ENCODE measurements around the gene LHPP. TPM values are rescaled to one million over a fixed set of nuclear protein-coding genes. Genes with fewer than 3 reads are reported as not detected.

Gene LHPP
- total and polyA plus RNA-seq, 9 donors, result 4.3 to 19.9 (median 12.6) TPM

DNA sequence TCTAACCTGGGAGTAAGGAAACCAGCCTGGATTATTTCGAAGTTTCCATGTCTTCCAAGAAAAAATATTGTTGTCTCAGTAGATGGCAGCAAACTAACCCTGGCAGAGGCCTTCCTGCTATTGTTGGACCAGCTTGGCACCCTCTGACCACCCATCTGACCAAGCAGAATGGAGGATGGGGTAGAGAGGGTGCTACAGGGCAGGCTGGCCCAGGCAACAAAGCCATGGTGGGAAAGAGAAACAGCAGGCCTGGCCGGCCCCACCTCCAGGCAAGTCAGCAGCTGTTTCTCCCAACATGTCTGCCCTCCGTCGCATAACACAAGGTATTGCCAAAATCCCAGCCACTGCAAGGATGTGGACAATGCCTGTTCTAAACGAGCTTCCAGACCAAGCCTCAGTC, 187.6 kb downstream of the LHPP start:
- no peak overlapping the region for H3K4me3 ChIP-seq
- peaks cover 53% of the 10 kb centered on the region for H3K4me1 ChIP-seq (ENCODE audit: insufficient read depth)
- no peaks in the 10 kb centered on the region for H3K27me3 ChIP-seq
- DNase-seq, result peak in 3 of 5 donors; percentile 71 to 79 (median 74)
- intact Hi-C loops (cut with DNase I), result loop anchor here in 2 of 4 donors (5.0 to 10.0 kb wide), 2 partner anchors 76 to 88 kb away; no protein-coding TSS in a partner anchor
- 12 to 18% (median 17%) methylated on average over 5 of the region's 5 CpGs for WGBS, 3 donors
- TF ChIP-seq EP300 (IDR thresholded peaks at IDR 0.05) (no peak), POLR2A (IDR thresholded peaks at IDR 0.05) (no peak)
- TF ChIP-seq, protein P1, sequence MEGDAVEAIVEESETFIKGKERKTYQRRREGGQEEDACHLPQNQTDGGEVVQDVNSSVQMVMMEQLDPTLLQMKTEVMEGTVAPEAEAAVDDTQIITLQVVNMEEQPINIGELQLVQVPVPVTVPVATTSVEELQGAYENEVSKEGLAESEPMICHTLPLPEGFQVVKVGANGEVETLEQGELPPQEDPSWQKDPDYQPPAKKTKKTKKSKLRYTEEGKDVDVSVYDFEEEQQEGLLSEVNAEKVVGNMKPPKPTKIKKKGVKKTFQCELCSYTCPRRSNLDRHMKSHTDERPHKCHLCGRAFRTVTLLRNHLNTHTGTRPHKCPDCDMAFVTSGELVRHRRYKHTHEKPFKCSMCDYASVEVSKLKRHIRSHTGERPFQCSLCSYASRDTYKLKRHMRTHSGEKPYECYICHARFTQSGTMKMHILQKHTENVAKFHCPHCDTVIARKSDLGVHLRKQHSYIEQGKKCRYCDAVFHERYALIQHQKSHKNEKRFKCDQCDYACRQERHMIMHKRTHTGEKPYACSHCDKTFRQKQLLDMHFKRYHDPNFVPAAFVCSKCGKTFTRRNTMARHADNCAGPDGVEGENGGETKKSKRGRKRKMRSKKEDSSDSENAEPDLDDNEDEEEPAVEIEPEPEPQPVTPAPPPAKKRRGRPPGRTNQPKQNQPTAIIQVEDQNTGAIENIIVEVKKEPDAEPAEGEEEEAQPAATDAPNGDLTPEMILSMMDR (IDR thresholded peaks at IDR 0.05), result no peak
- no peaks in the 10 kb centered on the region for H3K36me3 ChIP-seq
- no peaks in the 10 kb centered on the region for H3K9me3 ChIP-seq
- peak overlapping the region; percentile 22 to 86 for H3K27ac ChIP-seq

DNA sequence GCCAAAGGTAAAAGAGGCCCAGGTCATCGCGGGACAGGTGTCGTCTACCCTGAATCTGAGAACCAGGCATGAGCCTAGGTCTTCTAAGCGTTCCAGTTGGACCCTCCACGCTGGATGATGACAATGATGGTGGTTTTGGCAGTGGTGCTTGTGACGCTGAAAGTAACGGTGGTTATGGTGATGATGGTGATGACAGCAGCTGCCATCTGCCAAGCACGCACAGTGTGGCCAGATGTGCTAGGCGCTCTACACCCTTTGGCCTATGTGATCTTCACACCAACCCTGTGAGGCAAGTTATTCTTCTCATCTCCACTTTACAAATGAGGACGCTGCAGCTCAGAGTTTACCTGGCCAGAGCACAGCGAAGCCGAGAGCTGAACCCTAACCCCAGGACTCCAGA, 188.6 kb downstream of the LHPP start:
- H3K27me3 ChIP-seq, result no peaks in the 10 kb centered on the region
- 95 to 97% (median 96%) methylated on average over 12 of the region's 12 CpGs for WGBS, 3 donors
- H3K27ac ChIP-seq, result peak overlapping the region in 1 of 2 donors; percentile 86
- H3K4me1 ChIP-seq (ENCODE audit: insufficient read depth), result peaks cover 51% of the 10 kb centered on the region
- H3K9me3 ChIP-seq, result no peaks in the 10 kb centered on the region
- no peak overlapping the region for H3K4me3 ChIP-seq
- TF ChIP-seq, protein P1 (IDR thresholded peaks at IDR 0.05), result no peak
- TF ChIP-seq POLR2A (IDR thresholded peaks at IDR 0.05) (no peak), EP300 (IDR thresholded peaks at IDR 0.05) (no peak)
- H3K36me3 ChIP-seq, result no peaks in the 10 kb centered on the region
- intact Hi-C loops (cut with DNase I), result no loop called here
- no peak for DNase-seq

DNA sequence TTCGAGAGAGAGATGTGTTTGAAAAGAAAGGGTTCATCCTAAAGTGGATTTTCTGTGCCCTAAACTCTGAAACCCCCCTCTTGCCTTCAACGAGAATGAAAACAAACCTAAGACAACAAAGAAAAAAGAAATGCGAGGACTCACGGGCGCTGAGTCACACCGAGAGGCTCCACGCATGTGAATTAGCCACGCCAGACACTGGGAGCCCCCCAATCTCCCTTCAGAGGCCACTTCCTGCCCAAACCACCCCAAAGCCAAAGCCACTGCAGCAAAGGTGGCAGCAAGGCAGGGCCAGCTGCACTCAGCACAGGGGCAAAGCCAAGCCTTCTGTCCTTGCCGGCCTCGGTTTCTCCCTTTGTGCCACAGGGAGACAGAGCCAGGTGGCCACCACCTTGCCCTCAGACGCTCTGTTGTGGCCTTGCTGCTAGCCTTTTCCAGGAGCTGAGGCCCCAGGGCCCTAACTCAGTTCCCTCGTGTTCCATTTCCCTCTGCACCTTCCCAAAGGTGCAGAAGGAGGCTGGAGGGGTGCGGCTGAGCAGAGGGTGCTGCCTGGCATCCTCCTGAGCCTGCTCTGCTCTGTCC, 189.3 kb downstream of the LHPP start:
- Histone ChIP-seq H3K27me3 (no peaks in the 10 kb centered on the region), H3K27ac (peak overlapping the region in 1 of 2 donors; percentile 86), H3K4me3 (no peak overlapping the region), H3K9me3 (no peaks in the 10 kb centered on the region), H3K4me1 (ENCODE audit: insufficient read depth) (peaks cover 48% of the 10 kb centered on the region), H3K36me3 (no peaks in the 10 kb centered on the region)
- TF ChIP-seq, protein P1 (IDR thresholded peaks at IDR 0.05), result no peak
- TF ChIP-seq EP300 (IDR thresholded peaks at IDR 0.05) (no peak), POLR2A (IDR thresholded peaks at IDR 0.05) (no peak)
- DNase-seq, result no peak
- intact Hi-C loops (cut with DNase I), result no loop called here
- 69 to 83% (median 79%) methylated on average over 13 of the region's 13 CpGs for WGBS, 3 donors

DNA sequence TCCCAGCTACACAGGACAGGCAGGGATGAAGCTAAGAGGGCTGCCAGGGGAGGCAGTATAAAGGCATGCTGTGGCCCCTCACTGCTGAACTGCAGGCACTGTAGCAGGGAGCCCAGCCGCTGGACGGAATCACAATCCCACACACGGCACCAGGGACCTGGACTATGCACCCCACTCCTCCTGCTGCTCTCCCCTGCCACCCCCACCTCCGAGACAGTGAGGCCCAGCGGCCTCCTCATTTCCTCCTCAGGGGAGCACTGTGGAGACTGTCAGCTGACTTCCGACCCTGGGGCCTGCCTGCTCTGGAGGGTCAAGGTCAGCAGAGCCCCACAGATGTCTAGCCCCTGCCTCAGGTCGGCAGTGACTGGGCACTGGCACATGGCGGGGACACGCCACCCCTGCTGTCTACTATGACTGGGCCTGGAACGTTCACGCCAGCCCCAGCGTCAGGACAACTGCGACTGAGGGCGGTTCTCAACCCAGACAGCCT, 189.8 kb downstream of the LHPP start:
- Histone ChIP-seq H3K9me3 (no peaks in the 10 kb centered on the region), H3K27ac (peak overlapping the region in 1 of 2 donors; percentile 86), H3K27me3 (no peaks in the 10 kb centered on the region), H3K36me3 (no peaks in the 10 kb centered on the region), H3K4me3 (no peak overlapping the region), H3K4me1 (ENCODE audit: insufficient read depth) (peaks cover 45% of the 10 kb centered on the region)
- no peak for DNase-seq
- intact Hi-C loops (cut with DNase I), result no loop called here
- TF ChIP-seq, protein P1 (IDR thresholded peaks at IDR 0.05), result no peak
- TF ChIP-seq POLR2A (IDR thresholded peaks at IDR 0.05) (no peak), EP300 (IDR thresholded peaks at IDR 0.05) (no peak)
- WGBS, 3 donors, result 84 to 89% (median 86%) methylated on average over 14 of the region's 14 CpGs
